Measurements from ENCODE around the gene CYFIP1. TPM values are rescaled to one million over a fixed set of nuclear protein-coding genes. Genes with fewer than 3 reads are reported as not detected.

CYFIP1 gene
- total RNA-seq, 1 experiment from 2014 or later, result 205 TPM

DNA sequence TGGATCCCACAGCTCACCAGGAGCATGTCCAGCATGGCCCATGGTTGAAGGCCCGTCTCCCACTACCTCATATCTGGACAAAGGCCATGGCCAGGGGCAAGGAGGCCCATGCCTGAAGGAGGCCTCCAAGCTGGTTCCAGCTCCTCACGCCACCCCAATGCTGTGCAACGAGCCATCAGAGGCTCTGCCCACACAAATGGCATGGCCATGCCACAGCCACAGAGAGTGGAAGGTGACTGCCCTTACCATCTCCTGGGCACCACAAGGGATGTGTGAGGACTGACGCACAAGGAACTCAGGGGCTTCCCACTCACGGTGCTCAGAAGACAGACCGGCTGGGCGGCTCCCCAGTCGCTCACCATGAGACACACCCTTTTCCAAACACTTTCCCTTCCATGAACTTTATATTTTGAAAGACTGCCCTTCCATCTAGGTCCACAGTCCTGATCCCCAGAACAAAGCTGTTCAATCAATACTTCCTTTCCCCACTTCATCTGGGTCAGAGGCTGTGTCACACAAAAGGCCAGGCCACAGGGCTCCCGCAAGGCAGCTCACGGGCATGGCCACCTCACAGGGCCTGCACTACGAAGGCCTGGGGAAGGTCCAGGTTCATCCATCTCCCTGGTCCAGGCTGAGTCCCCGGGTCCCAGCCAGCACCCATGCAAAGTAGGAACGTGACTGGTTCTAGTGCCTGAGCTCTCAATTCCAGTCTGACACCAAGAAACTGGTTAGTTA, 66.4 kb downstream of the CYFIP1 start:
- no peaks in the 10 kb centered on the region for H3K9me3 Mint-ChIP-seq (ENCODE audit: unreplicated experiment)
- no peaks in the 10 kb centered on the region for H3K9me3 ChIP-seq
- intact Hi-C loops (cut with micrococcal nuclease; ENCODE audit: unreplicated experiment), result no loop called here
- BruUV-seq (replicated peaks), result no TSS peak
- H3K36me3 ChIP-seq (ENCODE audit: control insufficient read depth, insufficient read depth, low read length), result peaks cover 3% of the 10 kb centered on the region
- TF ChIP-seq, protein P1, sequence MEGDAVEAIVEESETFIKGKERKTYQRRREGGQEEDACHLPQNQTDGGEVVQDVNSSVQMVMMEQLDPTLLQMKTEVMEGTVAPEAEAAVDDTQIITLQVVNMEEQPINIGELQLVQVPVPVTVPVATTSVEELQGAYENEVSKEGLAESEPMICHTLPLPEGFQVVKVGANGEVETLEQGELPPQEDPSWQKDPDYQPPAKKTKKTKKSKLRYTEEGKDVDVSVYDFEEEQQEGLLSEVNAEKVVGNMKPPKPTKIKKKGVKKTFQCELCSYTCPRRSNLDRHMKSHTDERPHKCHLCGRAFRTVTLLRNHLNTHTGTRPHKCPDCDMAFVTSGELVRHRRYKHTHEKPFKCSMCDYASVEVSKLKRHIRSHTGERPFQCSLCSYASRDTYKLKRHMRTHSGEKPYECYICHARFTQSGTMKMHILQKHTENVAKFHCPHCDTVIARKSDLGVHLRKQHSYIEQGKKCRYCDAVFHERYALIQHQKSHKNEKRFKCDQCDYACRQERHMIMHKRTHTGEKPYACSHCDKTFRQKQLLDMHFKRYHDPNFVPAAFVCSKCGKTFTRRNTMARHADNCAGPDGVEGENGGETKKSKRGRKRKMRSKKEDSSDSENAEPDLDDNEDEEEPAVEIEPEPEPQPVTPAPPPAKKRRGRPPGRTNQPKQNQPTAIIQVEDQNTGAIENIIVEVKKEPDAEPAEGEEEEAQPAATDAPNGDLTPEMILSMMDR (IDR thresholded peaks at IDR 0.05; ENCODE audit: insufficient read depth in 1 of 2, low read depth in 1 of 2, low read length in 1 of 2, severe bottlenecking in 1 of 2, unreplicated experiment in 1 of 2), result no peak
- peaks cover 91% of the 10 kb centered on the region for H3K36me3 Mint-ChIP-seq (ENCODE audit: insufficient read depth, unreplicated experiment)
- ChIA-PET POLR2A (no interaction called here), CTCF (no interaction called here)
- H3K27me3 ChIP-seq (replicated peaks; ENCODE audit: control insufficient read depth, insufficient read depth, low read length), result no peaks in the 10 kb centered on the region
- no peak overlapping the region for H3K4me3 ChIP-seq (ENCODE audit: low read depth, low read length)
- no peaks in the 10 kb centered on the region for H3K27me3 Mint-ChIP-seq (ENCODE audit: insufficient read depth, unreplicated experiment)
- H3K27ac Mint-ChIP-seq (ENCODE audit: unreplicated experiment), result no peak overlapping the region
- no peaks in the 10 kb centered on the region for H3K4me1 Mint-ChIP-seq (ENCODE audit: low read depth, unreplicated experiment)
- DNase-seq, result no peak
- no peak overlapping the region for H3K4me3 Mint-ChIP-seq (ENCODE audit: unreplicated experiment)
- no peaks in the 10 kb centered on the region for H3K4me1 ChIP-seq

DNA sequence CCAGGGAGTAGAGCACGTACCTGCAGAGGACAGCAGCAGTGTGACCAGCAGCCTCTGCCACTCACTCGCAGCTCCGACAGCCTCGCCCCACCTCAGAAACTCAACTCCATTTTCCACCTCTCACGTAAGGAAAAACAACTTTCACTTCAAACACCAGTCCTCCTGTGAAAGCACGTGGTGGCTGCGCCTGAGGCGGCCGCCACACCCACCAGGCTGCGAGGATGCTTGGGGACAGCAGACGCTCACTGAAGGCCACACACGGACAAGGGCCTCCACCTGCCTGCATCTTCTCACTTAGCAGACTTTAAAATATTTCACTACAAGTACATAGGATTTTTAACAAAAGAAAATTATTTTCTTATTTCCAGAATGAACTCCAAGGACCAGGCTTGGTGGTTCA, 67.9 kb downstream of the CYFIP1 start:
- ChIA-PET POLR2A (no interaction called here), CTCF (interaction anchor here (0.6 kb wide), 1 partner anchor 53 kb away, joined by 5 read pairs; no protein-coding TSS in a partner anchor)
- H3K4me1 Mint-ChIP-seq (ENCODE audit: low read depth, unreplicated experiment), result no peaks in the 10 kb centered on the region

DNA sequence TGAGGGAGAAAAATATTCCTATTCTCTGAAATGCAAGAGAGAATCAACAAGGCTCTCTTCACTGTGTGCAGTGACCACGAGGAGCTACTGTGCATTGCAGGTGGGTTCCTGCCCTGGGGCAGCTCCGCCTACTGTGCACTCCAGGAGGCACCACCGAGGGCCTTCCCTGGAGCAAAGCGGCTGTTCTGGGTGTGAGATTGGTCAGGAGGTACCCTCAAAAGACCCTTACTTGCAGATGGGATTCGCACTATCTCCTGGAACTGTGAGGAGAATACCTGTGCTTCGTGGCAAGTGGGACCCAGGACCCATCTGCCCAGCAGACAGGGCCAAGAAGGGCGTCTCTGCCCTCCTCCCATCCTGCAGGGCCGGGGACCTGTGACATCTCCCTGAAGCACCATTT, 68.9 kb downstream of the CYFIP1 start:
- no peaks in the 10 kb centered on the region for H3K27me3 ChIP-seq (replicated peaks; ENCODE audit: control insufficient read depth, insufficient read depth, low read length)
- POLR2A ChIA-PET, result no interaction called here
- TF ChIP-seq, protein P1 (IDR thresholded peaks at IDR 0.05; ENCODE audit: insufficient read depth in 1 of 2, low read depth in 1 of 2, low read length in 1 of 2, severe bottlenecking in 1 of 2, unreplicated experiment in 1 of 2), result no peak
- no peaks in the 10 kb centered on the region for H3K4me1 Mint-ChIP-seq (ENCODE audit: low read depth, unreplicated experiment)
- peaks cover 83% of the 10 kb centered on the region for H3K36me3 Mint-ChIP-seq (ENCODE audit: insufficient read depth, unreplicated experiment)
- H3K27ac Mint-ChIP-seq (ENCODE audit: unreplicated experiment), result no peak overlapping the region
- no peak overlapping the region for H3K4me3 ChIP-seq (ENCODE audit: low read depth, low read length)
- no peak overlapping the region for H3K4me3 Mint-ChIP-seq (ENCODE audit: unreplicated experiment)
- intact Hi-C loops (cut with micrococcal nuclease; ENCODE audit: unreplicated experiment), result no loop called here
- no peaks in the 10 kb centered on the region for H3K9me3 ChIP-seq
- H3K27me3 Mint-ChIP-seq (ENCODE audit: insufficient read depth, unreplicated experiment), result no peaks in the 10 kb centered on the region
- no peaks in the 10 kb centered on the region for H3K4me1 ChIP-seq
- peaks cover 8% of the 10 kb centered on the region for H3K36me3 ChIP-seq (ENCODE audit: control insufficient read depth, insufficient read depth, low read length)
- no TSS peak for BruUV-seq (replicated peaks)
- no peak for DNase-seq
- no peaks in the 10 kb centered on the region for H3K9me3 Mint-ChIP-seq (ENCODE audit: unreplicated experiment)
- CTCF ChIA-PET, result no interaction called here

More for the DNA sequence above, 67.9 kb downstream of the CYFIP1 start:
- Histone ChIP-seq H3K36me3 (ENCODE audit: control insufficient read depth, insufficient read depth, low read length) (peaks cover 8% of the 10 kb centered on the region), H3K27me3 (replicated peaks; ENCODE audit: control insufficient read depth, insufficient read depth, low read length) (no peaks in the 10 kb centered on the region), H3K9me3 (no peaks in the 10 kb centered on the region), H3K4me1 (no peaks in the 10 kb centered on the region), H3K4me3 (ENCODE audit: low read depth, low read length) (no peak overlapping the region)
- TF ChIP-seq, protein P1 (IDR thresholded peaks at IDR 0.05; ENCODE audit: insufficient read depth in 1 of 2, low read depth in 1 of 2, low read length in 1 of 2, severe bottlenecking in 1 of 2, unreplicated experiment in 1 of 2), result no peak
- no peak overlapping the region for H3K4me3 Mint-ChIP-seq (ENCODE audit: unreplicated experiment)
- no TSS peak for BruUV-seq (replicated peaks)
- H3K27me3 Mint-ChIP-seq (ENCODE audit: insufficient read depth, unreplicated experiment), result no peaks in the 10 kb centered on the region
- intact Hi-C loops (cut with micrococcal nuclease; ENCODE audit: unreplicated experiment), result no loop called here
- DNase-seq, result no peak
- H3K27ac Mint-ChIP-seq (ENCODE audit: unreplicated experiment), result peak overlapping the region; percentile 18
- H3K9me3 Mint-ChIP-seq (ENCODE audit: unreplicated experiment), result no peaks in the 10 kb centered on the region
- peaks cover 85% of the 10 kb centered on the region for H3K36me3 Mint-ChIP-seq (ENCODE audit: insufficient read depth, unreplicated experiment)
